K562 (cell line): Measurements from ENCODE around the gene CHRDL2. TPM values are rescaled to one million over a fixed set of nuclear protein-coding genes. Genes with fewer than 3 reads are reported as not detected.
"Not testable (repeated sequence)": the region's sequence is repeated elsewhere in the genome, so short reads cannot be mapped to it uniquely, and the experiment has no call there.

Source experiments
- ATAC-seq: fragments of 200-7000 bp; cut with Tn5 transposase; 3 replicates; pipeline ENCODE4 v1.9.1; 2020; ENCODE audit warnings: moderate library complexity
- BruUV-seq: library from RNA; stranded (reverse); fragments of 400-500 nt; replicated peaks from 2 replicates; lab custom pipeline; 2021; lab: Mats Ljungman, UMichigan
- CTCF ChIA-PET: fragments of 300-600 bp; formaldehyde crosslinking; extraction: SDS; loops from one replicate; lab custom pipeline; 2021; ENCODE audit warnings: low intra/inter-chr PET ratio; lab: Yijun Ruan, JAX
- POLR2A ChIA-PET: fragments of 300-600, 350-650 bp; sonication (Branson Sonifier 250); formaldehyde crosslinking; extraction: SDS; loops from one replicate; lab custom pipeline; 2021; ENCODE audit warnings: antibody characterized with exemption, inconsistent platforms; lab: Yijun Ruan, JAX
- DNase-seq, 4 experiments: peaks; one replicate each; pipeline versions ENCODE4 v3.0.0 to v3.0.0-alpha.2; 2011 to 2018; ENCODE audit warnings: low spot score in 3 of 4, mixed read lengths in 3 of 4; ENCODE audit errors: extremely low read depth in 1 of 4
- FAIRE-seq: peaks from 2 replicates; lab custom pipeline; 2011; peaks lifted over from hg19 to GRCh38; lab: Jason Lieb, UNC
- H2AFZ ChIP-seq: 2 replicates; pipeline ENCODE4 v1.6.0; 2011; ENCODE audit warnings: low read depth, low read length, control low read depth, inconsistent platforms
- H3K27ac ChIP-seq: fragments of 200-600 bp; 3 replicates; pipeline ENCODE4 v1.8.0; 2011; ENCODE audit warnings: low read depth, mild to moderate bottlenecking, control low read depth, inconsistent platforms, low read length, moderate library complexity, mixed read lengths; ENCODE audit errors: extremely low read depth
- H3K27me3 ChIP-seq, 2 experiments: fragments of 300-600 bp in 1 of 2; 2 replicates in 1 of 2; 3 replicates in 1 of 2; pipeline versions ENCODE4 v1.6.0 to v1.8.0; 2011; ENCODE audit warnings: inconsistent platforms in 2 of 2, low read length in 2 of 2, mild to moderate bottlenecking in 1 of 2, mixed read lengths in 1 of 2, moderate library complexity in 1 of 2; ENCODE audit not compliant: control insufficient read depth in 2 of 2, insufficient read depth in 2 of 2
- H3K36me3 ChIP-seq: fragments of 300-600 bp; 3 replicates; pipeline ENCODE4 v1.8.0; 2011; ENCODE audit warnings: mild to moderate bottlenecking, low read length, inconsistent platforms; ENCODE audit not compliant: control insufficient read depth, insufficient read depth
- H3K4me1 ChIP-seq, 2 experiments: fragments of 200-600 bp in 1 of 2; replicated peaks in 1 of 2; 2 replicates in 1 of 2; 3 replicates in 1 of 2; pipeline versions ENCODE4 v1.5.1 to v1.8.0; 2011; ENCODE audit warnings: inconsistent platforms in 2 of 2, low read length in 2 of 2, mild to moderate bottlenecking in 1 of 2, mixed read lengths in 1 of 2, moderate library complexity in 1 of 2; ENCODE audit not compliant: control insufficient read depth in 2 of 2, insufficient read depth in 2 of 2
- H3K4me2 ChIP-seq: 2 replicates; pipeline ENCODE4 v1.6.1; 2011; ENCODE audit warnings: low read length, control low read depth, inconsistent platforms, mixed read lengths; ENCODE audit not compliant: insufficient read depth
- H3K4me3 ChIP-seq: fragments of 200-600 bp; sonication (generic), shearing (Covaris generic); 2 replicates; pipeline ENCODE4 v1.5.1; 2016; ENCODE audit warnings: control low read depth, inconsistent platforms
- H3K79me2 ChIP-seq: fragments of 200-600 bp; 3 replicates; pipeline ENCODE4 v1.8.0; 2011; ENCODE audit warnings: low read length, inconsistent platforms; ENCODE audit not compliant: control insufficient read depth, insufficient read depth
- H3K9ac ChIP-seq, 2 experiments: 2 replicates each; pipeline versions ENCODE4 v1.6.0 to v1.6.1; 2011; ENCODE audit warnings: low read depth in 2 of 2, low read length in 2 of 2, control low read depth in 1 of 2, inconsistent platforms in 1 of 2, mild to moderate bottlenecking in 1 of 2, mixed read lengths in 1 of 2; ENCODE audit not compliant: insufficient read depth in 1 of 2
- H3K9me1 ChIP-seq: one replicate; pipeline ENCODE4 v1.6.0; 2011; ENCODE audit warnings: inconsistent platforms, mild to moderate bottlenecking, low read length, moderate library complexity; ENCODE audit not compliant: control insufficient read depth, insufficient read depth
- H3K9me3 ChIP-seq: replicated peaks from 2 replicates; pipeline ENCODE4 v1.5.1; 2011; ENCODE audit warnings: low read depth, low read length, inconsistent platforms; ENCODE audit not compliant: control insufficient read depth, insufficient read depth
- H4K20me1 ChIP-seq: replicated peaks from 2 replicates; pipeline ENCODE4 v1.6.1; 2011; ENCODE audit warnings: low read length, inconsistent platforms, mixed read lengths; ENCODE audit not compliant: control insufficient read depth, insufficient read depth
- CCNT2 ChIP-seq: IDR thresholded peaks from 2 replicates; pipeline ENCODE4 v1.6.1; 2011; ENCODE audit warnings: borderline replicate concordance, low read depth, mild to moderate bottlenecking, moderate library complexity, mixed read lengths, low read length; ENCODE audit not compliant: insufficient read length; ENCODE audit errors: extremely low read depth
- ZNF184 ChIP-seq: sonication (generic); formaldehyde crosslinking; IDR thresholded peaks from 2 replicates; pipeline ENCODE4 v1.5.0; 2020; ENCODE audit warnings: missing genetic modification reagents
- WGBS: fragments of 100-300 bp; shearing (Covaris generic); methylation state at CpG from one replicate; pipeline ENCODE4 v1.1.6; 2016; ENCODE audit warnings: low coverage, mixed read lengths; ENCODE audit not compliant: insufficient coverage; ENCODE audit errors: missing lambda C conversion rate; 5-methylcytosine and 5-hydroxymethylcytosine counted together
- in situ Hi-C: fragments of 300-500 bp; cut with MboI; formaldehyde crosslinking; loops from 4 replicates; pipeline ENCODE4 v1.15.0; 2018; ENCODE audit warnings: inconsistent platforms, mixed read lengths
- intact Hi-C: fragments of 100-400 bp; cut with micrococcal nuclease; formaldehyde crosslinking; loops from 2 replicates; pipeline ENCODE4 v1.14.2; 2022
- polyA plus RNA-seq, 8 experiments: library from polyadenylated mRNA; depleted of rRNA in 4 of 8; stranded (reverse) in 5 of 8; unstranded in 3 of 8; fragments of >200 nt; fragmentation: Nextera tagmentation in 2 of 8; fragmentation: Illumina TruSeq in 1 of 8; extraction: Ambion mirVana in 2 of 8; extraction: Trizol in 1 of 8; gene quantifications; 2 replicates each; pipeline versions ENCODE4 v1.2.1 to v1.2.3, GENCODE V29; 2011 to 2014; ENCODE audit warnings: inconsistent platforms in 1 of 8, missing spikeins in 1 of 8
- total RNA-seq, 7 experiments: library from RNA; depleted of rRNA in 6 of 7; stranded (reverse); fragments of >200 nt in 6 of 7; fragmentation: Illumina TruSeq in 2 of 7; extraction: Trizol in 2 of 7; gene quantifications; 2 replicates each; pipeline versions ENCODE4 v1.2.1 to v1.2.3, GENCODE V29; 2011 to 2021; ENCODE audit warnings: low replicate concordance in 1 of 7

Gene CHRDL2
- total and polyA plus RNA-seq, 9 of the 15 experiments (the other 6 are each of a cell fraction or from before 2014, with no cell fraction given): not detected

GRCh38 chr11:74769055-74769707, 38.0 kb upstream of the CHRDL2 start:
- Histone ChIP-seq H3K9ac (no peak overlapping the region), H3K36me3 (no peaks in the 10 kb centered on the region), H4K20me1 (no peaks in the 10 kb centered on the region), H3K27ac (no peak overlapping the region), H3K27me3 (no peaks in the 10 kb centered on the region), H3K9me3 (no peaks in the 10 kb centered on the region), H3K4me3 (no peak overlapping the region), H3K79me2 (peaks cover 22% of the 10 kb centered on the region), H3K4me1 (no peaks in the 10 kb centered on the region), H3K4me2 (no peak overlapping the region), H3K9me1 (no peaks in the 10 kb centered on the region), H2AFZ (no peak overlapping the region)
- intact Hi-C loops: no loop called here
- ChIA-PET POLR2A (no interaction called here), CTCF (no interaction called here)
- FAIRE-seq: no peak
- WGBS: 58% methylated on average over 2 of the region's 2 CpGs
- BruUV-seq: no TSS peak
- TF ChIP-seq CCNT2 (no peak), ZNF184 (CRISPR knock-in tag) (no peak)
- in situ Hi-C loops: no loop called here
- no peak for DNase-seq
- no peak for ATAC-seq

GRCh38 chr11:74768172-74768651, 37.0 kb upstream of the CHRDL2 start:
- 89% methylated on average over 9 of the region's 9 CpGs for WGBS

More at GRCh38 chr11:74768172-74768651, 37.0 kb upstream of the CHRDL2 start:
- H3K27me3 ChIP-seq, ATAC-seq, H3K36me3 ChIP-seq, FAIRE-seq, H3K4me3 ChIP-seq, CTCF ChIA-PET, BruUV-seq, intact Hi-C loops, DNase-seq, in situ Hi-C loops, H2AFZ ChIP-seq, H3K4me2 ChIP-seq, H3K9me3 ChIP-seq, H3K9me1 ChIP-seq, H3K4me1 ChIP-seq, POLR2A ChIA-PET, H3K9ac ChIP-seq, H4K20me1 ChIP-seq, H3K27ac ChIP-seq: not testable (repeated sequence)
- peaks cover 25% of the 10 kb centered on the region for H3K79me2 ChIP-seq
